HG02943 (cell line): ENCODE data around the gene VWA8.

Source experiments
- ATAC-seq: cut with Tn5 transposase; IDR thresholded peaks from one replicate; pipeline ENCODE4 v1.9.1; 2021; ENCODE audit warnings: mild to moderate bottlenecking, low read depth, moderate library complexity; ENCODE audit not compliant: unreplicated experiment

VWA8 gene

DNA sequence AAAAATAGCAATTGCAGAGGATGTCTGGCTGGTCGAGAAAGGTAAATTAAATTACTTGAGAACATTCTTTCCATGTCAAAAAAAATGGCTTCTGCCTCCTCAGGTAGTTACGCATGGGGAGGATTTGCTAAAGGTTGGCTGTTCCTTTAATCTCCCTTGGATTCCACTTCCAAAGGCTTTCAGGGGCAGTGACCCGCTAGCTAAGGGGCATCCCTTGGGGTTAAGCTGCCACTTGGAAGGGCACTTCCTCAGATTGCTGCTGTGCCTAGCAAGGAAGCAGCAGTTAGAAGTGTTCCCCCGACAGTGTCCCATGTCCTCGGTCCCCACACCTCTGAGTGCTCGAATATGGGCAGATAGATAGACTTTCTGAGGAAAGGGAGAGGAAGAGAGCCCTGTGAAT, 395.1 kb downstream of the VWA8 start:
- no peak for ATAC-seq

- ATAC-seq: no peak
These were observed 395.7 kb downstream of the VWA8 start for GRCh38 chr13:41565216-41565615.

DNA sequence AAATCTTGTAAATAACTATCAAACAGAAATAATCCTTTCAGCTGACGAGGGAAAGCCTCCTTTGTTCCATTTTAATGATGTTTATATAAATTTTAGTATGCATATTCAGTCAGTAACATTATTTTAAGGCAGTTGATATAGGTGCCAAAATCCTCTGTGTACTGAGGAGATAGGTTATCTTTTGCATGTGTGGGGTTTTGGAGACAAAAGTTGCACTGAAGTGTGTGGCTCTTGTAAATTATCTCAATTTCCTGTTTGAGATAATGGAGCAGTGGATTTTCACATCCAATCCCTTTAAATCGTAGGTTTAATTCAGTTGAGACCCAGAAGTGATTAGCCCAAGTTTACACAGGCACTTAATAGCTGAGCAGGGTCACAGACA, 396.9 kb downstream of the VWA8 start:
- no peak for ATAC-seq

GRCh38 chr13:41563341-41563983, 397.4 kb downstream of the VWA8 start:
- no peak for ATAC-seq

DNA sequence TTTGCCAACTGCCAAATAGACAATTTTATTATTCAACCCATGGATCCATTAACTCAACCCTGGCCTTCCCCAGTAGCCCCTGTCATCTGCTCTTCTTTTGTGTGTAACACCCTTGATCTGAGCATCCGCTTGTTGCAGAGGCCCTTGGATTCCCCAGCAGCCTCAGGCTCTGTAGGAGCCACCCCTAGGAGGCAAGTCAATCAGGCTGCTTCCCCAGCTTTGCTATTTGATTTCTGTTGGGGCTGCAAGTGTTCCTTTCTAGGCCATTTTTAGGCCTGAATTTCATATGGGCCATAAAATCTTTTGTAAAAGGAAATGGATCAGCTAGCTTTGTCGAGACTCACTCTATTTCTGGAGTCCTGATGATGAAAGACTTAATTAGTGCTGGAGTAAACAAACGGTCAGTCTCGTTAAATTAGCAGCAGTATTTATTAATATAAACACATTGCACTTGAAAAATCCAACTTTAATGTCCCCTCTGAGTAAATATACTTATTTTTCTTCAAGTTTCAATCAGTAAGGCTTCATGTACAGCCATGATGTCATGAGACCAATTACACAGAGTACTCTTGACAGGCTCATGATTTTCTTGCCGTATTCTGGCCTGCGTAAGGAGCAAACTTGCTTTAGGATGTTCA, 398.2 kb downstream of the VWA8 start:
- no peak for ATAC-seq

GRCh38 chr13:41562083-41562482, 398.8 kb downstream of the VWA8 start:
- ATAC-seq: no peak

DNA sequence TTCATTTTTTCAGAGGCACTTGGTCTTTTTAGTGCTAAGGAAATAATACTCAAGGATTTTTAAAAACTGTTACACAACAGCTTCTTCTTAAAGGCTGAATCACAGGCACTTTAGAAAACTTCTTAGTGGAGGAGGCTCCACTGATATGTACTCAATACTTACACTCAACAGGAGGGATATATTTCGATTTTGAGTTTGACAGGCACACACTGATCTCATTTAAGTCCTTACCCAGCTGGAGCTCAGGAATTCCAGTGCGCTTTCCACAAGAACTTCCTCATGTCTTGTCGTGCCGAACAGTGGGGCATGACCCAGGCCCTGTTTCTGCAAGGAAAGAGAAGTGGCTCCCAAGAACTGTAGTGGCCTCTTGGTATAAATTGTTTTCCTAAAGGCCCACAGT, 399.7 kb downstream of the VWA8 start:
- ATAC-seq: no peak

DNA sequence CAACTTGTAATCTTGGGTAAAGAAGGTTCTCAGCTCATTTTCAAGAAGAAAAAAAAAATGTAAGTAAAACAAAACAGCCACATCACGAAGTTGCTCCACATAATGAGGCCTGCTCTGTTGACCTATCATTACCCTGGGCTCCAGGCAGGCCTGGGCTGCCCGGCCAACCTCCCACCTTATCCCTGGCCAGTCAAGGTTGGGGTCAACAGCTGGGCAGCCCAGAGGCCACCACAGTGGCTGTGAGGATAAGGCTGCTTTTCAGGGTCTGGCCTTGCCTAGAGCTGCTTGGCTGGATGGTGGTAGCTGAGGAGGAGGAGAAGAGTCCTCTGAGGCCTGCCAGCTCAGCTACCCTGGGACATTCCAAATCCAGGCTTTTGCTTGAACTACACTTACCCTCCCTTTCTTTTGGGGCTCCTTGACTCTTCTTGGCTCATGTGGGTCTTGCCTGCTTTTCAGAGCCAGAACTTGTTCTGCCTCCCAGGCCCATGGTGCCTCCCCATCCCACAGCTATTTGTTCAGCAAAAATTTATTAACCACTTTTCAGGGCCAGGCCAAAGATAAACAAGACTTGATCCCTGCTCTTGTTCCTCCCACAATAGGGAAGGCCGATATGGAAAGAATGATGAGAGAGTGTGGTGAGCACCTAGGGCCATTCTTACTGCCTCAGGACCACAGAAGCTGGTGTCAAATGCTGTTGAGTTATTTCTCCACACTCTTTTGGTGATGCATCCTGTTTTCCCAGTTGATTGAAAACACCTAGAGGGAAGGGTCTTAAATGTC, 401.9 kb downstream of the VWA8 start:
- no peak for ATAC-seq

DNA sequence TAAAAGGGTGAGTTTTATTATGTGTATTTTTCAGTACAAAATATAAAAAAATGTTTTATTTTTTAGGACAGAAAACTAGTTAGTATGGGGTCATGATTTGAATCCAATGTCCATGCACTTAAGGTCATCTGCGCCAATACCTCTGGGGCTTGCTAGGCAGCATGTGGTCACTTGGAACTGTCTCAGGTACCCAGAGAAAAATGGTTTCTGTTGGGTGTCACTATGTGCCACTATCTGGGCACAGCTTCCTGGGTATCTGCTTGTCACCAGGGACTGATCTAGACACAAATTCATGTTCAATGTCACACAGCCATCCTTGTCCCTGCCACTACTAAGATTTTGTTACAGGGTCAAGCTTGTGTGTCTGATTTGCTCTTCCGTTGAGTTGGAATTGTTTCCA, 403.2 kb downstream of the VWA8 start:
- ATAC-seq: no peak

DNA sequence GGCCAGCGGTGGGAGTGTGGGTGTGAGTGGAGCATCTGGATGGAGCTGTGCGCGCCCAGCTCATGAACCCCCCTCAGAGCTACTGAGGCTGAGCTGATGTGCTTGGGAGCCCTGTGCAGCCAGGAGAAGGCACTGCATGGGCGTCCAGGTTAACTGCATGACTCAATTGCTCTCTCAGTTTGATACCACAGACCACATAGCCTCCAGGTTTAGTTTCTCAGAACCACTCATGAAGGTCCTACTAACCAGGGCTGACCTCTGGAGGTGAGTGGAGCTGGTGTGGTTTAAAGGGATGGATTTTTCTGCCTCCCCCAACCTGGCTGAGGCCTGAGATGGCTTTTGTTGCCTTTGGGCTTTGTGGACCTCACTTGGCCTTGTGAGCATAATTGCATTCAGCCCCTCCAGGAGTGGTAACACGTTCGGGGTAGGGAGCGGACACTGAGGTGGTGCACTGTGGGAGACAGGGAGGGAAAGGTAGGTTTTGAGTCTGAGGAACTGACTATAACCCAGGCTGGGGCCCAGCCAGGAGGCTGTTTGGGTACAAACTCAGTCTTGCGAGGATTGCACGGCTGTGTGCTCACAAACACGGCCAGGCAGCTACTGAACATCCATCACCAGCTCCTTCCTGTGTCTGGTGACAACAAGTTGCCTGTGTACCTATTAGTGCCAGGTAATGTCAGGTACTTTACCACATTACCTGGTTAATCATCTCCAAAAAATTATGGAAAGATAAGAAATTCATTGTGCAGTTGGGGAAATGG, 406.1 kb downstream of the VWA8 start:
- peak; percentile 72 for ATAC-seq

DNA sequence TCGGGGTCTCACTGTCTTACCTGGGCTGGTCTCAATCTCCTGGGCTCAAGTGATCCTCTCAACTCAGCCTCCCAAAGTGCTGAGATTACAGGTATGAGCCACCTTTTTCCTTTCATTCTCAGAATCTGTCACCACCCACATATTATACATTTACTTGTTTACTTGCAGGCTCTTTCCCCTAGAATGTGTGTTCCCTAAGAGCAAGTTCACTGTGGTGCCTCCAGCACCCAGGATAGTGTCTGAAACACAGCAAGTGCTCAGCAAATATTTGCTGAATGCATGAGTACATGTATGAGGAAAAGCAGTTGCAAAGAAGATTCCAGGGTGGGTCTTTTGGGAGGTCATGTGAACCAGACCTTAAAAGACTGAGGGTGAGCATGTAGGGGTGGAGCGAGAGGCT, 406.7 kb downstream of the VWA8 start:
- no peak for ATAC-seq

DNA sequence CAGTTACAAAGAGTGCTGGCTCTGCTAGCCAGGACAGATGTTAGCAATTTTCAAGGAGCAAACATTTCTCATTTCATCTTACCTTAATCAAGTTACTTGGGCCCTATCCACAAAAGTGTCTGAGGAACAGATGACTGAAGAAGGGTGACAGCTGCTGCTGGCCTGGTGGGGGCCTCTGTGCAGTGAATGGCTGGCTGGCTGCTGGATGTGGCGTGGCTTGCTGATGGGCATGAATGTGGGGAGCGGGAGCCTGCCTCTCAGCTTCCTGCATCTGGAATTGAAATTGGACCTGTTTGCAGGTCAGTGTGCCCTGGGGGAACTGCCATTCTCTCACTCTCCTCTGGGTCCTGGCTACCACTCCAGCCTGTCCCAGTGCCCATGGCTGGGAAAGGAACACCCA, 408.9 kb downstream of the VWA8 start:
- ATAC-seq: no peak

- no peak for ATAC-seq
These were observed 410.6 kb downstream of the VWA8 start for GRCh38 chr13:41550276-41550675.

DNA sequence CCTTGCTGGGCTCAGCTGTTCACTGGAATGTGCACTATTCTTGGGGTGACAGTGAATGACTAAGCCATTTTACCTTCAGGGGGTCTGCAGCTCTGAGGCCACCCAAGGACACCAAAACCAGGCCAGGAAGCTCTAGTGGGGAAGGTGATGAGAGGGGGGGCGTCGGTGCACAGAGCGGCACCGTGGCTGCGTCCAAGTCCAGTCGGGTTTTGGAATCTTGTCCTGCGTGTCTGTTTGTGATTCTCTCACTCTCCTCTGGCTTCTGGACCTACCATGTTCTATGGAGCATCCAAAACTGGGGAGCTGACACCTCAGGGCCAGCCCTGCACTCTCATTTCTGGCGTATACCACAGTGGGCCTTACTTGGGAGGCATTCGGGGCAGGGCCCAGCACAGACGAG, 411.4 kb downstream of the VWA8 start:
- no peak for ATAC-seq

GRCh38 chr13:41548910-41549309, 412.0 kb downstream of the VWA8 start:
- no peak for ATAC-seq

DNA sequence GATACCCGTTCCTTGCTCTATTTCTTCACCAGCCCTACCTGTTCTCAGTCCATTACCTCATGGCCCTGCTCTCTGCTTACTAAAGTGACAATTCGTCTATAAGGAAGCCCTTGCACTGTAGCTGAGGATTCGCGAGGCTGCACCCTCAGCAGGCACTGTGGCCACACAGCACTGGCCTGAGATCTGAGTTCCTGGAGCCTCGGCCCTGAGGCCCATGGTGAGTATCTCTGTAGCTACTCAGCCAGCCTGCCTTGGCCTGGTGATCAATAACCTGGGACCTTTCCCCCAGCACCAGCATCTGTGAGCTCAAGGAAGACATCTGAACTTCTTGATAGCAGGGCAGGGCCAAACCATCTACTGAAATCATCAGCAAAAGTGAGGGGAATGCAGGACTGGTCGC, 412.9 kb downstream of the VWA8 start:
- ATAC-seq: no peak

DNA sequence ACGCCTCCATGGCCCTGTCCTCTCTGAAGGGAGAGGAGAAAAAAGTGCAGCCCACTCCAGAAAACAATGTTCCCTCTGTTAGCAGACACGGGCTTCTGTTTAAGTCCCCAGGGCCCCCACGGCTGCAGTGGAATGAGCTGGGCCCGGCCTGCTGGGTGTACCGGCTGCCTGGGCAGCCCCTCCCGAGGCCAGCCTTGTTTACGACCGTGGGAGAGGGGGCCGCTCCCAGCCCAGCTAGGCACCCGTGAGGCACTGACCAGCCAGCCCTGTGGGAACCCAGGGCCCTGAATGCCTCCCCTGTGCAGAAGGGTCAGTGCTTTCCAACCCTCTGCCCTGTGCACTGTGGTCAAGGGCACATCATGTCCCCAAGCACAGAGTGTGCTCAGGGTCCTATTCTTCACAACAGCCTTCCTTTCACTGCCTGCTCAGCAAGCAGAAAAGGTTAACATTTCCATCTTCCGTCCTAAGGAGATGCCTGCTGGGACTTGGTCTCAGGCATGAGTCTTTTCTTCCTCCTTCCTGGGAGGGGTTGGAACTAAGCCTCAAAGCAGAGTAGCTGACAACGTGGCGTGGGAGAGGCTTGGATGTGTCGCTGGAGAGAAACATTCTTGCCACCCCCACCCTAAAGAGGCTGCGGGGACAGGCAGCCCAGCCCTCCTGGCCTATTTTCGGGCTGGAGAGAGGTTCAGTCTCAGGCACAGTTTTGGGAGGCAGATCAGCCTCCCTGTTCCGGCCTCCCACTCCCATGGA, 413.5 kb downstream of the VWA8 start:
- no peak for ATAC-seq

GRCh38 chr13:41546372-41547190, 414.3 kb downstream of the VWA8 start:
- ATAC-seq: no peak

GRCh38 chr13:41545432-41545707, 415.5 kb downstream of the VWA8 start:
- ATAC-seq: no peak
